GM19455 (cell line): ENCODE measurements around the gene ITGB7.
A peak's percentile ranks its signal among the peaks of the same experiment; 100 is the strongest.

Experiments used
- ATAC-seq: cut with Tn5 transposase; IDR thresholded peaks from one replicate; pipeline ENCODE4 v1.9.1; 2021; ENCODE audit not compliant: unreplicated experiment

ITGB7 gene

GRCh38 chr12:53231921-53232645 is 25.0 kb upstream of the ITGB7 start, which contains the start of gene RARG:
Gene RARG, minus strand, starts transcription at chr12:53232209. Its CDS starts 4,664 bp downstream, at chr12:53227545.
- no peak for ATAC-seq

GRCh38 chr12:53231671-53231920 is 24.5 kb upstream of the ITGB7 start:
- ATAC-seq, result no peak

DNA sequence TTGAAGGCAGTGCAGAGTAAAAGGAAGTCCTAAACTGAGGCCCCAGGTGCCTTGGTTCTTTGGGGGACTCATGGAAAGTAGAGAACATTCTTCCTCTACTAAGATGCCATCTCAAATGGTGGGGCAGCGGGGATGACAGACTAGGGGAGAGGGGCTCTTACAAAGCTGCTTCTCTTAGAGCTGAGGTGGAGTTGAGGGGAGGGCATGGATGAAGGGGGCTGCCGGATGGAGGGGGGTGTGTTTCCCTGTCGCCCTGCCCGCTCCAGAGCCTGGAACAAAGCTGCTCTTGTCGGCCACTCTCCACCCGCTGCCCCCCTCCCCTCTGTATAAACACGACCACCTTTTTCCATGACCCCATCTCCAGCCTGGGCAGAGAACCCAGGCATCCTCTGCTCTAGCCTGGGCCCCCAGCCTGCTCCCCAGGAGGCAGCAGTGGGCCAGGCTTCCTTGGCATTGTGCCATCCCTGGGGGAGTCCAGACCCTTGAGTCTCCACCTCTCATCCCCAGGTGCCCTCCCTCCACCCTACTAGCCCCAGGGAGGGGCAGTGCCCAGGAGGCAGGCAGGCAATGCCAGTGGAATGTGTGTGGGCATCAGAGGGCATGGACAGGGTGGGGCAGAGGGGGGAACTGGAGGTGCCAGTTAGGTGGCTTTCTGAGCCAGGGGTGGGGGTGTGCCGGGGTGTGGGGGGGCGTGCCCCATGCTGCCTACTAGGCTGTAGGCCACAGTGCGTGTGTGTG is 23.2 kb upstream of the ITGB7 start:
- no peak for ATAC-seq

DNA sequence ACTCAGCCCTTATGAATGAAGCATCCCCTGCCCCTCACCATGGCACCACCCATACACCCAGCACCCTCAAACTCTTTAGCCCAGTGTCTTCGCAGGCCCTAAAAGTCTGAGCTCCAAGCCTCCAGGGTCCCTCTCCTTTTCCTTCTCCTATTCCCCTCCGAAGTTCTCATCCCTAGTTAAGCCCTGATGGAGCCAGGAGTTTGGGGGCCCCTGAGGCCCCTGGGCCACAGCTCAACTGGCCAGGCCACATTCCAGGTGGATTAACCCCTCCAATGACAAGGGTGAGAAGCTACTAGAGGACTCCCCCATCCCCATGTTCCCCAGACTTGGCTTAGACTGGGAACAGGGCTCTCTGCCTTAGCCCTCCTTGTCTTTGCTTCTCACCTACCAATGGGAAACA is 22.4 kb upstream of the ITGB7 start:
- no peak for ATAC-seq

- ATAC-seq, result no peak
Measured at GRCh38 chr12:53227836-53228235, 20.8 kb upstream of the ITGB7 start.

GRCh38 chr12:53227341-53227740 is 20.3 kb upstream of the ITGB7 start:
- no peak for ATAC-seq

DNA sequence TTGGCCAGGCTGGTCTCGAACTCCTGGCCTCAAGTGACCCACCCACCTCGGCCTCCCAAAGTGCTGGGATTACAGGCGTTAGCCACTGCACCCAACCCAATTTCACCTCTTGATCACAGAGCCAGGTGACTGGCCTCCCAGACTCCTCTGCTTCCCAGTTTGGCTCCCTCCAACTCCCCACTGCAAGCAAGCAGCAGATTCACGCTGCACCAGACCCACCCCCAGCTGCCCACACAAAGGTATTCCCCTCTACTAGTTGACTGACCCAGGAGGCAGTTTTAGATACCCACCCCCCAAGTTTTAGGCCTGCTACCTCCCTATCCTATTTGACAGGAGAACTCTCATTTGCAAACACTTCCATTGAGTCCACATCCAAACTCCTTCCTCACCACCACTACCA is 19.8 kb upstream of the ITGB7 start:
- no peak for ATAC-seq

- ATAC-seq, result no peak
Measured at GRCh38 chr12:53225635-53226424, 18.8 kb upstream of the ITGB7 start.

DNA sequence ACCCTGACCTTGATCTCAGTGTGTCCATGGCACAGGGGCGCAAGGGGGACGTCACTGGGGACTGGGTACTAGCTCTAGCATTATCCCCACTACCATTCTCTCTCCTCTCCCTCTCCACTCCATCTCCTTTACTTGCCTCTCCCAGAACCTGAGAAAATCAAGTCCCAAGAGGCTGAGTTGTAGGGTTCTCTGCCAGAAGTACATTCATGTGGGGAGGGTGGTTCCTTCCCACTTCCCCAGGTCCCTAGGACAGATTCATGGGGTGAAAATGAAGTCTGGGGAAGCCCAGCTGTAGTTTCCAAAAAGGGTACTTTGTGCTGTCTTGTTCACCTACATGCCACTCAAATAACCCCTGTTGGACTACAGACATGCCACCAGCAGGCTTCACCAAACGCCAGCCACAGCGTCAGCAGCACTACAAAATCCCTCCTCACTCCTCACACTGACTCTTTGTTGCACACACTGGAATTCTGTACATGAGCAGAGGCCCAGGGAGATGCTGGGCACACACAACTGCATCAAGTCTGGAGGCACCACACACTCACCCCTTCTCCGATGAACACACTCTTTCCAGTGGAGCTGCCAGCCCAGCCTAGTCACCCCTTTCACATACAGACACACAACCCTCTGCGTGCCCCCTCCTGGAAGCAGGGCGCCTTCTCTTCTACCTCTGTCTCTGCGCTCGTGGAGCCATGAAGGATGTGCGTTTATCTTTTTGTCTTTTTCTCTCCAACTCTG is 18.0 kb upstream of the ITGB7 start:
- ATAC-seq, result no peak

- ATAC-seq, result no peak
Measured at GRCh38 chr12:53224061-53224896, 17.2 kb upstream of the ITGB7 start.

- no peak for ATAC-seq
Measured at GRCh38 chr12:53223389-53224060, 16.5 kb upstream of the ITGB7 start.

DNA sequence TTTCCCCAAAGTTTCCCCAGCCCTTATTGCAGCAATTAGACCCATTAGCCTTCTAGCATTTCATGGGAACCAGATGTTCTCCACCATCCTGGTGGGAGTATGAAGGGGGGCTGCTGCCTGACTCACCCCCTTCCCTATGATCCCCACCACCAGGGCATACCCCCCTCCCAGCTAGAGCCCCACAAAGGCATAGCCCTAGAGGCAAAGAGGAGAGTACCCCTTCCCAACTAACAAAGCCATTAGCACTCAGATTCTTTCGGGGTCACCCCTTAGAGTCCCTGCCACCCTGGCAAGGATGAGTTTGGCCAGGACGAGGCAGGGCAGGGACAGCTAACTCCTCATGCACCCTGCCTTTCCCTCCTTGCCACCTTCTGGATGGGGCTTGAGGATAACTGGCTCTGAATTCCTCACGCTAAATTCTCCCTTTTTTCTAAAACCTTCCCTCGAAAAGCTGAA is 15.8 kb upstream of the ITGB7 start:
- no peak for ATAC-seq

DNA sequence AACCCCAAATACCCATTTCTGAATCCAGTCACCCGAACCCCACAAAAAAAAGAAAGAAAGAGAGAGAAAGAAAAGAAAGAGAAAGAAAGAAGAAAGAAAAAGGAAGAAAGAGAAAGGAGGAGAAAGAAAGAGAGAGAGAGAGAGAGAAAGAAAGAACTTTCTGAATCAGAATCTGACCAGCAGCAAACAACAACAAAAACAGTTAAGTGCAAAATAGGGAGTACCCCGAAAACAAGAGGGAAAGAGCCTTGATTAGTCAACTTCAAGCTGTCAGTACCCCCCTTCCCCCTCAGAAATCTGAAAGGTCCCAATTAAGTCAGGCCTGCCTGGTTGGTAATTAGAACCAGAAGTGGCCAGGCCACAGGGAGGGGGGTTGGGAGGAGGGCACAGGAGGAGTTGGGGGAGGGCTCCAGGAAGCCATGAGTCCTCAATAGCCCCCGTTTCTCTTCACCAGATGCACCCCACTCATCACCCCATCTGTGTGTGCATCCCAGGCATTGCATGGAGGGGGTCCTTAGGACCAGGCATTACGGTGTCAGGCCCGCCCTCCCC is 15.2 kb upstream of the ITGB7 start:
- no peak for ATAC-seq

DNA sequence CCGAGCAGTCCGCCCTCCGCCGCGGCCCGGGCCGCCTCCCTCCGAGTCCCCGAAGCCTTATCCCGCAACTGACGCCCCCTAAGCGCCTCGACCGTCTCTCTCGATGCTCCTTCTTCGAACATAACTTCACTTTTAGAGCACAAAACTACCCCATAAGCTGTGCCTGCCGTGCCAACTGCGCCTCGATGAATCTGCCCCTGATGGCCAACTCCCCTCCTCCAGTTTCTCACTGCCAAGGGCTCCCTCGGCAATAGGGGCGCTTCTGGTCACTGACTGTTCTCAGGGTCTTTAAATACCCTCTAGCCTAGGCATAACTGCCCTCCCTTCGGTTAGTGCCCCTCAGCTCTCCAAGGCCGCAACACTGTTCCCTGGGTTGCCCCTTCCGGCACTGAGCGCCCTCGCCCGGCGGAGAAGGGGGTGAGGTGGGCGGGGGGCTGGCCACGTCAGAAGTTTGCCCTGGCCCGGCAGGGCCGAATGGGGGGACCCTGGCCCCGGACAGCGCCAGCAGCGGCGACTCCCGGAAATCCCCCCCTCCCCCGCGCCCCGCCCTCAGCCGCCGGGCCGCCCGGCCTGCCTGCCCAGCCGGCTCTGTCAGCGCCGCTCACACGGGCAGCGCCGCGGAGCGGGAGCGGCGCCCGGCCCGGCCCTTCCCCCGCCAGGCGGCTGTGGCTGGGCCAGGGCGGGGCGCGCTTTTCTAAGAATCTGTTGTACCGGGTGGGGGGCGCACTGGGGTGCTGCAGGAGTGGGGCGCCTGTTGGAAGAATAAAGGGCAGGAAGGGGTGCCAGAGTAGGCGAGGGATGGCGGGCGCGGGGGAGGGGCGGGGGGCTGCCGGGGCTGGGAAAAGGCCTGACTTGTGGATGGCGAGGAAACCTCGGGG is 14.4 kb upstream of the ITGB7 start:
- ATAC-seq, result peak; percentile 23

GRCh38 chr12:53220694-53221202 is 13.7 kb upstream of the ITGB7 start:
- peak; percentile 60 for ATAC-seq

- ATAC-seq, result peak; percentile 41
Measured at GRCh38 chr12:53219956-53220693, 13.1 kb upstream of the ITGB7 start.

GRCh38 chr12:53219292-53219955 is 12.4 kb upstream of the ITGB7 start:
- ATAC-seq, result no peak
